ENCODE measurements around the gene NT5DC1.
"Not testable (repeated sequence)": the region's sequence is repeated elsewhere in the genome, so short reads cannot be mapped to it uniquely, and the experiment has no call there.

The NT5DC1 gene

DNA sequence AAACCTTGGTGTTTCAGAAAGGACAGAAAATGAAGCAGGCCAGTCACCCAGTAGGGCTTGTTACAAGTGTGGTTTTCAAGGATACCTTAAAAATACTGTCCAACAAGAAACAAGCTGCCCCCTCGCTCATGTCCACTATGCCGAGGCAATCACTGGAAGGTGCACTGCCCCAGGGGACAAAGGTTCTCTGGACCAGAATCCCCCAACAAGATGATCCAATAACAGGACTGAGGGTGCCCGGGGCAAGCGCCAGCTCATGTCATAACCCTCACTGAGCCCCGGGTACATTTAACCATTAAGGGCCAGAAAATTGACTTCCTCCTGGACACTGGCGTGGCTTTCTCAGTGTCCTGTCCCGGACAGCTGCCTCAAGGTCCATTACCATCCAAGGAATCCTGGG lies 6.6 kb upstream of the NT5DC1 start:
- no peak for DNase-seq

DNA sequence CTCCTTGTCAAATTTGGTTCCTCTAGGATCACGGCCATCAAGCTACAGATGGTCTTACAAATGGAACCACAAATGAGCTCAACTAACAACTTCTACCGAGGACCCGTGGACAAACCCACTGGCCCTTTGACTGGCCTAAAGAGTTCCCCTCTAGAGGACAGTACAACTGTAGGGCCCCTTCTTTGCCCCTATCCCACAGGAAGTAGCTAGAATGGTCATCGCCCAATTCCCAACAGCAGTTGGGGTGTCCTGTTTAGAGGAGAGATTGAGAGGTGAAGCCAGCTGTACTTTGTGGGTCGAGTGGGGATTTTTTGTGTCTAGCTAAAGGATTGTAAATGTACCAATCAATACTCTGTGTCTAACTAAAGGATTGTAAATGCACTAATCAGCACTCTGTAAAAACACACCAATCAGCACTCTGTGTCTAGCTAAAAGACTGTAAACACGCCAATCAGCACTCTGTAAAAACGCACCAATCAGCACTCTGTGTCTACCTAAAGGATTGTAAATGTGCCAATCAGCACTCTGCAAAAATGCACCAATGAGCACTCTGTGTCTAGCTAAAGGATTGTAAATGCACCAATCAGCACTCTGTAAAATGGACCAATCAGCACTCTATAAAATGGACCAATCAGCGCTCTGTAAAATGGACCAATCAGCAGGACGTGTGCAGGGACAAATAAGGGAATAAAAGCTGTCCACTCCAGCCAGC lies 4.4 kb upstream of the NT5DC1 start:
- not testable (repeated sequence) for DNase-seq

DNA sequence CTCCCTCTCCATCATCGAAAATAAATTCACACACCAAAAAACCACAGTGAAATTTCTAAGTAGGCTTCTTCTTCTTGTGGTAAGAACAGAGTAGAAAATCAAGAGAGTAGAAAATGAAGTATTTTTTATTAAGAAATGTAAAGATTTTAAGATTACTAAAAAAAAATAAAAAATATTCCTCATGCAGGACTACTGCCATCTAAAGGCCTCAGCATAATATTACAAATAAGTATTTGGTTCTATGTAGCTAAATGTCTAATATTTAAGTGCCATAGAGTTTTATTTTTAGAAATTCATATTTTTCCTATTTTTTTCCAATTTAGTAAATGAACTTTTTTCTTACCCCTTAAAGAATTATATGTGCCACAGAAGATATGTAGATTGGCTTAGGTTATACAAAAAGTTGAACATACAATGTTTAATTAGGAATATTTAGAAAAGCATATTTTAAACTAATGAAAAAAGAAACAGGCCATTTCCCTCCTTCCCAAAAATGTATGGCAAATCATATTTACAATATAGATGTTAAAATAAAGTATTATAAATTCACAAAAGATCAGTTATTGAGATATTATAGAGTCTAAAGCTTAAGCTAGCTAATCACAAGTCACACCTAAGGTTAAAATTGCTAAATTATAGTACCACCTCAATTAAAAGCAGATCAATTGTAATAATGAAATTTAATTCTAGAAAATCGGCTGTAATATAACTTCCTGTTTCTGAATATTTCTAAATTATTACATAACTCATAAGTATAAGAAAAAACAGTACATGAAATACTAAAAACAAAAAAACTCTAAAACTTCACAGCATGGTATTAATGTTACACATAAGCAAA lies 3.5 kb upstream of the NT5DC1 start:
- DNase-seq = no peak

DNA sequence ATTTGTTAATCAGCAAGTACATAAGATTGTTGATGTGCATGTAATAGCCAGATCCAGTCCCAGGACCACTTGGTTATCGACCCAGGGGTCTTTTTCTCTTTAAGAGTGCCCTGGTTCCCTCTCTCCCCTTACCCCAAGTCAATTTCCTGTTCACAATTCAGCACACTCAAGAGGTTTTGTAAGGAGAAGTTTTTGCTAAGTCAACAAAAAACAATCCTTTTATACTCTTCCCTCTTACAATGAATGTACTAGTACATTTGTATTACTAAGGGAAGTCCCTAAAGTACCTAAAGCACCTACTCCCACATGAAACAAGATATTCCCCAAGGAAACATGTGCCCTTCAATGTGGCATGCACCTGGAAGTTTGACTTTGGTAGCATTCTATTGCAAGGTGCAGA lies 1.6 kb upstream of the NT5DC1 start:
- no peak for DNase-seq

DNA sequence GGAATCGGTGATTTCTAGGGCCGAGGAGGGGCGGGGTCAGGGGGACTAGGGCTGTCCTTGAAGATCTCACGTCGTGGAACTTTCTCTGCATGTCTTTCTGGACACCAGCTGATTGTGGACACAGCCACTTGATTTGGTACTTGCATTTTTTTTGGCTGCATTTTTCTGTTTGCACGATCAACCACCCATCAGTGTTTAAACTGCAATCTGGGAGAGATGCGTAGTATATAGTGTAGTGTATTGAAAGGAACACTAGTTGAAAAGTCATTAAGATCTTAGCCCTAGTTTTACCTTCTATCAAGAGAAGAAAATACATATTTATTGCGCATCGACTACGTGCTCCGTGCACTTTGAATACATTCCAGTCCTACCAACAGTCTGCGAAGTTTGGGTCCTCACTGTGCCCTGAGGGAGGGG lies 657 bp downstream of the NT5DC1 start:
- no peak for DNase-seq

DNA sequence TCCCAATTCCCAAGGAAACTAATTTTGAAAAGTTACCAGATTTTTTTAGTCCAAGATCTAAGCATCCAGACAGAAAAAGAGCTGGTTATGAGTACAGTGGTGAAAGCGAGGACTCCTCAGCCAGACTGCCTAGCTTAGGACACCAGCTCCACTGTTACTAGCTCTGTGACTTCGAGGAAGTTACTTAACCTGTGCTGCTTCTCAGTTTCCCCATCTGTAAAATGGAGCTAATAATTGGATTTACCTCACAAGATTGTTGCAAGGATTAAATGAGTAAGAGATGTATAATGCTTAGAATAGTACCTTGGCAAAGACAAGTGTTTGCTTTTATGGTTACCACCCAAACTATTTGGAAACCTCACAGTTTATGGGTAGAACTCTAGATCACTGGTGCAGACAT lies 1.1 kb downstream of the NT5DC1 start:
- no peak for DNase-seq

DNA sequence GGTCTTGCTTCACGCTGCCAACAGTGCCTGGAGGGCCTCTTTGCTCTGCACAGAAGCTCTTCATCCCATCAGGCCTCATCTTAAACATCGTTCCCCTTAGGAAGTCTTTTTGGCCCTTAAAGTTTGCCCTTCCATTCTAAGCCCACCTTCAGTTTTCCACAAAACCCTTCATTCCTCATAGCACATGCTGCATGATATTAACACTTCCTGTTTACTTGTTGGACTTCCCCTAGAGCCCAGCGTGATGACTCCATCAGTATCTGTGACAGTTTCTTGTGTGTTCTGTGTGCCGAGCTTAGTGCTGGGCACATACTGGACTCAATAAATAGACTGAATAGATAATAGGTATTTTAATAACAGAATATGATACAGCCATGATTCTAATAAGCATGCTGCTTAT lies 2.2 kb downstream of the NT5DC1 start:
- DNase-seq = no peak

DNA sequence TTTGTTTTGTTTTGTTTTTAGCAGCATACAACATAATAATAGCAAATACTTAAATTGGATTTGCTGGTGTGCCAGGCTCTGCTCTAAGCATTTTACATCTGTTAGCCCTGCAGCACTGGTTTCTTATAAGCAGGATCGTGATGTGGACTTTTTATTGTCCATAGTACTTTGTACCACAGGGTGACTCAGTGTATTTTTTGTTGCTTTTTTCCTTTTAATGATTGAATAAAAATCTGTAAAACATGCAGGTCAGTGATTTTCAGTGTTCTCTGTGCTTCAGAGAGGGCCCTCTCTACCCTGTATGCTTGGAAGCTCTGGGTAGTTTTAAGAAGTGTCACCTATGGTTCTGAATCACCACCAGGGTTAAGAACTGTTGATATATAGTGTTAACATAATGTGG lies 4.0 kb downstream of the NT5DC1 start:
- no peak for DNase-seq

DNA sequence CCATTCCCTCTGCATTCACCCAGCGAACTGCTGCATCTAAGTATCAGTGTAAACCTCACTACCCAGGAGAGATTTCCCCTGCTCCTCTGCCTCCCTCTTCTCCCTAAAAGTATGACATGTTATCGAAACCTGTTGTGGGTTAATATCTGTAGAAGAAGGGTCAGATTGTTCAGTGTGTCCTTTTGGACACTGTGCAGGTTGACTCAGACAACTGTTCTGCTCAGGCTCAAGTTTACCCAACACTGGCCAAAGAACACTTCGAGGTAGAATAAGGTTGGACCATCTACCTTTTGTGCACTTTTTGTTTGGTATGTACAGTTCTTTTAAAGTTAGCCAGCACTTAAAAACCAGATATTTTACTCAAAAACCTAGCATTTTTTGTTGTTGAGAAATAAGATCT lies 4.6 kb downstream of the NT5DC1 start:
- no peak for DNase-seq

DNA sequence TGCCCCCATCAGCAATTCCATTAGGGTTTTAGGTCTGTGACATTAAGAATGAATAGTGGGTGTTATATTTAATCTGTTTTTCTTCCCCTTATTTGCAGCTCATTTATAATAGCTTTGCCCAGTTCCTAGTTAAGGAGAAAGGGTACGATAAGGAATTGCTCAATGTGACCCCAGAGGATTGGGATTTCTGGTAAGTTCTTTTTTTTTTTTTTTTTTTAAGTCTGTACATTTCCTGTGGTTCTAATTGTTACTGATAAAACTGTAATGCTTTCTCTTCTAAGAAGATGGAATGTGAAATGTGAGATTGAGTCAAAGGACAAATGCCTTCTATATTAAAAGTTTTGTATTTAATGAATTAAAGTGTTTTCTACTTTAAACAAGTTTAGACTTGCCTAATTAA lies 5.5 kb downstream of the NT5DC1 start:
- no peak for DNase-seq

DNA sequence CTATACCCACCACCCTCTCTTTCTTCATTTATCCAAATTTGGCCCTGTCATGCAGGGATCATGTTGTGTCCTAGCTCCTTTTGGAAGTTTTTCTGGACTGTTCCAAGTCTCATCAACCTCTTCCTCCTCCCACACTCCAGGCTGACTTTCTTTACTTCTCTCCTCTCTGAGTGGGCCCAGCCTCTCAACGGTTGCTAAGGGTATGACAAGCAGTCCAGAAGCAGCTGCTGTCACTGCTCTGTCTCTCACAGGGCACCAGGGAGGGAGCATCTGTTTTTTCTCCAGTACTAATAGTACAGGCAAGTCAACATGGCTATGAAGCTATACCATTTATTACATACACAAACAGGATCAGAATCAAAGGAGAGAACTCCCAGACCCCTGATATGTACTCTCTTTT lies 8.2 kb downstream of the NT5DC1 start:
- DNase-seq = no peak

DNA sequence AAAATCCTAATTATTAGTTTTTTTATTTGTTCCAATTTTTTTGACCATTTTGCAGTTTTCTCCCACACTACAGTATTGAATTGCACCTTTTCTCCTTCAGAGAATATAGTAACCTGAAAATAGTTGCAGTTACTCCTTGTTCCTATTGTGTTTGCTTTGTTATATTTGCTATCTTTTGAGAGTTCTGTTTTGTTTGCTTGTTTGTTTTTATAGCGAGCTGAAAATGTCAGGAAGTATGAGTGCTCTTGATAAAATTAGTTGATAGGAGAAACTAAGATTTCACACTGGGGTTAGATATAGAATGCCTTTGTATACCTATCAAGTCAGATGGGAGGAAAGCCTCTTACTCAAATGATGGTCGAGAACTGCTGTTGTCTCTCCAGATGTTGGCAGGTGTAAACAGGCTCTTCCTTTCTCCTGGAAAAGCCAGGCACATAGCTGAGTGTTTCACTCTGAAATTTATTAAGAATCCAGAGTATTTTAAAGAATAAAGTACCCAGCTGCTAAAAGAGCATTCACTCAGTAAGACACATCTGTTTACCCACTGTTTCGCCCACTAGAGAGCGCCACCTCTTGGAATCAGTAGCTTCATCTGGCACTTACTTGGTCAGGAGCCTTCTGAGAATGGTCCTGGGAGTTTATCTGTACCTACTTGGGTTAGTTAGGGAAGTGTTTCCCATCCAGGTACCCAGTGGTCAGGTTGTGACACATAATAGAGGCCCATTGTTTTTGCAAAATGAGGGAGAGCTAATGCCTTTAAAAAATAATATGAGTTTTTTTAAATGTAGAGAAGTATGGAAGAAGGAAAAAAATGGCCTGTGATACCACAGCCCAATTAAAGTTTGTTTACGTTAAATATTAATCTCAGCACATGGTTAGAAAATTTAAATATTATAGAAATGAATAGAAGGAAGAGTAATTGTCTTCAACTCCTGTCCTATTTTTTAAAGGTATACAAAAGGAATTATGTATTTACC lies 11.2 kb downstream of the NT5DC1 start:
- peak; percentile 11 for DNase-seq

DNA sequence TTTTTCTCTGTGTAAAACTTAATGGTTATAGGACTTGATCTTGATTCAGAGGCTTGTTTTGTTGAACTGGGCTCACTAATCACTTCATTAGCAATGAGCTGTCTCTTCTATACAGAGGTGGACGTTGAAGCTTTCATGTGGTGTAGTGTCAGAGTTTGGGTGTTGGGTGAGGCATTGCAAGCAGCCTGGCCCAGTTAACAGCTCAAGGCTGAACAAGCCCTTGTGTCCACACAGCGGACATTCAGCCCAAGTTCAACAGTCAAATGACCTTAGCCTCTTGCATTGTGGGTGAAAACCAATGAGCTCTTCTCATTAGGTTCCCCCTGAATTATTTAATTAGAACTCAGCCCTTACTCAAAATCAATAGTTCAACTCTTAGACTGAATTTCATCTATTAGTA lies 12.7 kb downstream of the NT5DC1 start:
- no peak for DNase-seq

DNA sequence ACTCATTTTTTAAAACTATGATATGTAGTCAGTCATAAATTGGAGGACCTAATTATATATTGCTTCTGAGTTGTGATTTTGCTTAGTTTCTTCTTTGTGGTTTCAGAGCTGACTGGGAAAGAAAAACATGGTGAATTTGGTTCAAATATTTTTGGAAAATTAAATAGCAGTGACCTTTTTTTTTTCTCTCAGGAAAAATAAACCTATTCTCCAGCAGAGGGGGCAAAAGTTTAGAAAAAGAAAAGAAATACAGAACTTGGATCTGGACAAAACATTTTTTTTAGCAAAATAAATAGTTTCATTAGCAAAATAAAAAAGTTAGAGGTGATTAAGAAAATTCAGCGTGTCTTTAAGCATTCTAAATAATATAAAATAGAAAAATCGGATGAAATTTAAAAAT lies 15.1 kb downstream of the NT5DC1 start:
- DNase-seq = no peak

DNA sequence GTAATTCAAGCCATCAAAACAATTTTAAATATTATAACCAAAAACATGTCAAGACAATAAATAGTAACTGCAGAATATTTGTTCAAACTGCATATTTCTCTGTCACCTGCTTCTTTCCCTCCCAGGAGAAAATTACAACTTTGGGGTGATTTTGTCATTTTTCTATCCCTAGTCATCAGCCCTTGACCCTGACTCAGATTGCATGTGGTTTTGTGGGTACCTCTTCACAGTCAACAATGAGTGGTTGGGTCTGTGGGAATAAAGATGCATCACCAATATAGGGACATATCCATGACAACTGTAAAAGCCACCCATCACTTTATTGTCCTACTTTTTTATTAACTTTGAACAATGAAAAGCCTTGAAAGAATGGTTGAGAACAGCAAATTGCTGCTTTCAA lies 18.0 kb downstream of the NT5DC1 start:
- no peak for DNase-seq

DNA sequence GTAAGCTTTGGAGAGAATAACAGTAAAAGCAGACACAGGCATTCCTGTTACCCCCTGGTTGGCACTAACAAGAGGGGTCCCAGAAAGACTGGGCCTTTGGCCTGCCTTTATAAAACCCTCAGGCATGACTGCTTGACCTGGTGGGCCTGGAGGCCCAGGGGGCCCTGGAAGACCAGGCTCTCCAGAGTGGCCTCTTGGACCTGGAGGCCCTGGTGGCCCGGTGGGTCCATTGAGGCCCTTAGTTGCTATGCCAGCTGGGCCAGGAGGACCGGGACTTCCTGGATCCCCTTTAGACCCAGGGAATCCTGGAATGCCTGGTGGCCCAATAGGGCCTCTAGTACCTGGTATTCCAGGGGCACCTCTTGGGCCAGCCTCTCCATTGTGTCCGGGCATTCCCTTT lies 19.8 kb downstream of the NT5DC1 start:
- no peak for DNase-seq

DNA sequence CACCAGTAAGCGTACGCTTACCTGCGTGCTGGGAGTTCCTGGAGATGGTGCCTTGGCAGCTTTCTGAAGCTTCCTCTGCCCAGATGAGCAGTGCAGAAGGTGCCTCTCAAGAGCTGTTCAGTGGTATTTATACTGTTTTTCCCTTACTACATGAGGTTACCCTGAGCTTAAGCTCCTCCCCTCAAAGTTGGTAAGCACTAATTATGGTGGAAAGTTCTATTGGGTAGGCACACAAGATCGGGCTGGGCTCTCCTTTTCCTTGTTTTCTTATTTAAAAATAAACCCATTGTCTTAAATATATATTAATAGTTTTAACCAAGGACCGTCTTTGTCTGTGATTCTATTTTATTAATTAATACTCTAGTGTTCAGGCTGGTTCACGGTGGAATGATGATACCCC lies 25.4 kb downstream of the NT5DC1 start, which contains the start of gene COL10A1:
COL10A1 (minus strand) TSS at position 101 of the 400 bp plus-strand sequence. CDS start 640 bp downstream, outside the sequence.
- DNase-seq = no peak

DNA sequence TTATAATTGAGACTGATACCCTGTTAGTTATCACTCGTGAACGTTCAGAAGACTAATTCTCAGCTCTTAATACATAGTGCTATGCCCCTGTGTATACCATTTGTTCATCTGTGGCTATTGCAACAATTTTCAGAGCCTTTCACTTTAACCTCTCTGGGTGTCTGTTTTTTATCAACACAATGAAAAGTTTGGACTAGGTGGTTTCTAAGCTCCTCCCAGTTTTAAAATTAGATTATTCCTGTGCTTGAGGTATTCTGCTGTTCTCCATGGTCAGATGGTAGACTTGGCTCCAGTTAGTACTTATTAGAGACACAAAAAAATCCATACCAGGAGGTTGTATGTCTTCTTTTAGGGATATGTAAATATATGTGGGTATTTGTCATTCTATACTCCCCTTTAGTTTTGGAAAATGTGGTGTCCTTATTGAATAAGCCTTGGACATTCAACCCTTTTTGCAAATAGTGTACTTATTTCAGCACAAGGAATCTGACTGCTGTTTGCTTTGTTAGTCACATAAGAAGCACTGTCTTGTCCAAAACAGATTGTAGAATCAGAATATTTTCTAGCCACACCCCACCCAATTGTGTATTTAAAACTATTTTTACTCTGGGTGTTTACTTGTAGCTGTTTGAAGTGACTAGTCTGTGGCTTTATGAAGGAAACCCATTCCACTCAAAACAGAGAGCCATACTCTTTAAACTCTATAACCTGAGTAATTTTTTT lies 27.3 kb downstream of the NT5DC1 start:
- no peak for DNase-seq

DNA sequence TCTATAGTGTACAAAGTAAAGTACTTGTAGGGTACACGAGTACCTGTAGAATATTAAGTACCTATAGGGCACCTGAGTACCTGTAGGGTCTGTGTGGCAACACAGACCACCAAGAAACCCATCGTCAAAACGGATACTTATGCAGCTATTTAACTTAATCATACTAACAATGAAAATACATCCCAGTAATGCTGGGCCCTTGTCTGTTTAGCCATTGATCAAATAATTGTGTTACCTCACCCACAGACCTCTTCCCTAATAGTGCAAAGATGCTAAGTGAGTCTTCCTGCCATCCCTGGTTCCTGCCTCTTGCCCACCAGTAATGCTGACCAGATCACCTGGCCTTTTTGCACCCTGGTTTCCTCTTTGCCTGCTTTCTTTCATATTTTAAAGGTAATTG lies 32.8 kb downstream of the NT5DC1 start:
- no peak for DNase-seq

DNA sequence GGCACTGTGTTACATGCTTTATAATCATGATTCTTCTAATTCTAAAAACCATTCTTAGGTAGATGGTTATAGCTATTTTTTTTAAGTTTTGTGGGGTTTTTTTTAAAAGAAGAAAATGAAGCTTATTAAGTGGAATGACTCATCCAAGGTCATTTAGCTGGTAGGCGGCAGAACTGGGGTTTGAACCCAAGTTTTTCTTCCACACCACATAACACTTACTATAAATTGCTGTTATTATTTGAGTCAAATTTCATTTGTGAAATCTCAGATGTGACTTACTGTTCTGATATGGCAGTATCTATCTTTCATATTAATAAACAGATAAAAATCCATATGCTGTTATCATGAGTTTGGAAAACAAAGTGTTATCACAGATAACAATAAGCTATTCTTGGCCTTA lies 35.7 kb downstream of the NT5DC1 start:
- DNase-seq = no peak

DNA sequence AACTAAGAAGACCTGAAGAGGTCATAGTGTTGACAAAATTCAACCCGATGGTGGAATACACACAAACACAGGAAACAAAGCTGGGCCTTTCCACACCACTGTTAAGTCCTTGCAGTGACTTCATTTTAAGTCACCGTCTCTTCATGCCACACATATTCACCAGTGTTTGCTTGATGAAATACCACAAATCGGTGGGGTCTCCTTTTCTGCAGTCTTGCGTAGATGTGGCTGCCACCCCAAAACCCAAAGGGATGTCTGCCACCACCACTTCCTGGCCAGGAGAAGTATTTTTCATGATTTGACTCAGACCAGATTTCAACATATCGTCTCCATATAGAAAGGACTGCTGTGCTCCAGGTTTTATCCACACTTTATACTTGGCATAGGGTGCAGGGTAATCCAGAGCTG lies 36.3 kb downstream of the NT5DC1 start:
- no peak for DNase-seq

DNA sequence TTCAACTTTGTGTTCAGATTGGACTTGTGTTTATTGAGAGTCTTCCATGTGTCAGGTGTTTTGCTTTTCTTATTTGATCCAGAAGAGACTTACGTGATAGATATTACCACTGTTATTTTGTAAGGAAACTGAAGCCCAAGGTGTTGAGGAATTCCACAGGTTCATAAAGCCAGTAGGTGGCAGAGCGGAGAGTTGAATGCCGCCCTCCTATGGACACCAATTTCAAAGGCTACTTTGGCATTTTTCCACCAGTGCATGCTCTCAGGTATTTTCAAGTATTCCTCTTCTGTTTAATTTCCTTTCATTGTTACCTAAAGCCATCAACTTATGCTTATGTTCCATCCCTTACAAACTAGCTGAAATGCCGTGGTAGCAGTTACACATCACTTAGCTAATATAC lies 39.3 kb downstream of the NT5DC1 start:
- DNase-seq = no peak

DNA sequence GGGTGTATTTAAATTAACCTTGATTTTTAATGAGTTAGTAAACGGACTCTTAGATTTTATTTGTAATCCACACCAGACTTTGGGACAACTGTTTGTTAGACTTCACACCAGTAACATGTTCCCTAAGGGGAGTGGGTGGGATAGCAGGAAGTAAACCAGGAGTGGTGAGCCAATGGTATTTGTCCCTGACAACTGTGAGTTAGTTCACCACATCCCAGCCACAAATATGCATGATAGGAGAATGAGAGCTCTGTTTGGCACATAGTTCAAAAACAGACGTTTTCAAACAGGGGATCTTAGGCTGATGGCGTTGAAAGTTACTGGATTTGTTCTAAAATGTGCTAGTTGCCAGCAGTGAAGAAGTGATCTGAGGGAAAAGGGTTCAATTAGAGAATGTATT lies 44.0 kb downstream of the NT5DC1 start:
- no peak for DNase-seq

All from activated CD4-positive, alpha-beta T cell treated with anti-CD3 and anti-CD28 coated beads, Interleukin-2, amount 50 U/mL, for 1 hour (primary cell).